WTC11 (cell line): ENCODE measurements around the gene AMBP. TPM values are rescaled to one million over a fixed set of nuclear protein-coding genes. Genes with fewer than 3 reads are reported as not detected.

Experiments used
- ATAC-seq: fragments of 200-7000 bp; cut with Tn5 transposase; 2 replicates; pipeline ENCODE4 v1.10.0; 2021; ENCODE audit warnings: mild to moderate bottlenecking, moderate library complexity
- CTCF ChIA-PET: fragments of 300-600 bp; sonication (Branson Sonifier 250); formaldehyde crosslinking; loops from one replicate; lab custom pipeline; 2021; ENCODE audit warnings: antibody characterized with exemption; lab: Charles Lee
- POLR2A ChIA-PET: fragments of 350-600 bp; sonication (Branson Sonifier 250); formaldehyde crosslinking; loops from one replicate; lab custom pipeline; 2021; ENCODE audit warnings: antibody characterized with exemption; lab: Charles Lee
- DNase-seq: peaks from one replicate; pipeline ENCODE4 v3.0.0; 2021; ENCODE audit warnings: low spot score
- H3K27ac Mint-ChIP-seq: 2 replicates; pipeline ENCODE4 v1.8.0; 2021; ENCODE audit warnings: mixed read lengths
- H3K27me3 Mint-ChIP-seq: 2 replicates; pipeline ENCODE4 v1.8.0; 2021; ENCODE audit warnings: low read depth, mild to moderate bottlenecking, moderate library complexity, mixed read lengths
- H3K36me3 Mint-ChIP-seq: 2 replicates; pipeline ENCODE4 v1.8.0; 2021; ENCODE audit warnings: mixed read lengths
- H3K4me1 Mint-ChIP-seq: 2 replicates; pipeline ENCODE4 v1.8.0; 2022; ENCODE audit warnings: mixed read lengths
- H3K4me3 Mint-ChIP-seq: 2 replicates; pipeline ENCODE4 v1.8.0; 2021; ENCODE audit warnings: mild to moderate bottlenecking, moderate library complexity, mixed read lengths
- H3K9me3 Mint-ChIP-seq: 2 replicates; pipeline ENCODE4 v1.8.0; 2021; ENCODE audit warnings: mixed read lengths
- AFF4 ChIP-seq: sonication (generic); formaldehyde crosslinking; IDR thresholded peaks from 2 replicates; pipeline ENCODE4 v1.8.1; 2023; ENCODE audit warnings: mild to moderate bottlenecking, missing genetic modification reagents, borderline replicate concordance
- GTF2I ChIP-seq: fragments of 250-450 bp; sonication (Bioruptor Pico); conservative IDR thresholded peaks from 2 replicates; pipeline ENCODE4 v1.4.0; 2021; ENCODE audit warnings: mild to moderate bottlenecking
- KAT7 ChIP-seq: sonication (generic); formaldehyde crosslinking; IDR thresholded peaks from 2 replicates; pipeline ENCODE4 v1.8.1; 2023; ENCODE audit warnings: missing genetic modification reagents, mild to moderate bottlenecking, borderline replicate concordance
- MYBL2 ChIP-seq: sonication (generic); formaldehyde crosslinking; IDR thresholded peaks from 2 replicates; pipeline ENCODE4 v1.8.1; 2023; ENCODE audit warnings: mild to moderate bottlenecking, moderate library complexity, missing genetic modification reagents
- RELA ChIP-seq: sonication (generic); formaldehyde crosslinking; IDR thresholded peaks from 2 replicates; pipeline ENCODE4 v1.8.1; 2022; ENCODE audit warnings: missing genetic modification reagents, mild to moderate bottlenecking, borderline replicate concordance
- TCF7 ChIP-seq: sonication (generic); formaldehyde crosslinking; IDR thresholded peaks from 2 replicates; pipeline ENCODE4 v1.8.0; 2022; ENCODE audit warnings: mild to moderate bottlenecking, low read depth, missing genetic modification reagents, moderate library complexity
- TP53 ChIP-seq: sonication (generic); formaldehyde crosslinking; IDR thresholded peaks from 2 replicates; pipeline ENCODE4 v1.8.1; 2023; ENCODE audit warnings: mild to moderate bottlenecking, missing genetic modification reagents
- ZNF423 ChIP-seq: fragments of 250-450 bp; sonication (Bioruptor Pico); IDR thresholded peaks from 2 replicates; pipeline ENCODE4 v2.1.2; 2022; ENCODE audit warnings: mild to moderate bottlenecking, moderate library complexity
- total RNA-seq: library from RNA; stranded (reverse); gene quantifications from 3 replicates; pipeline ENCODE4 v1.2.3, GENCODE V29; 2021
- TF ChIP-seq, protein P1 (sequence below): fragments of 250-450 bp; sonication (Bioruptor Pico); IDR thresholded peaks from 2 replicates; pipeline ENCODE4 v1.8.0; 2021; ENCODE audit warnings: mild to moderate bottlenecking
- TF ChIP-seq, protein P2 (sequence below): sonication (generic); formaldehyde crosslinking; IDR thresholded peaks from 2 replicates; pipeline ENCODE4 v1.8.1; 2023; ENCODE audit warnings: mild to moderate bottlenecking, missing genetic modification reagents
- TF ChIP-seq, protein P3 (sequence below): sonication (generic); formaldehyde crosslinking; IDR thresholded peaks from 2 replicates; pipeline ENCODE4 v1.8.0; 2023; ENCODE audit warnings: missing genetic modification reagents, mild to moderate bottlenecking, borderline replicate concordance

Gene AMBP
- total RNA-seq, 1 experiment from 2014 or later = 3.3 TPM

GRCh38 chr9:114039484-114039883 lies 38.6 kb downstream of the AMBP start:
- H3K4me1 Mint-ChIP-seq = peaks cover 14% of the 10 kb centered on the region
- no peak overlapping the region for H3K4me3 Mint-ChIP-seq
- TF ChIP-seq, protein P1, sequence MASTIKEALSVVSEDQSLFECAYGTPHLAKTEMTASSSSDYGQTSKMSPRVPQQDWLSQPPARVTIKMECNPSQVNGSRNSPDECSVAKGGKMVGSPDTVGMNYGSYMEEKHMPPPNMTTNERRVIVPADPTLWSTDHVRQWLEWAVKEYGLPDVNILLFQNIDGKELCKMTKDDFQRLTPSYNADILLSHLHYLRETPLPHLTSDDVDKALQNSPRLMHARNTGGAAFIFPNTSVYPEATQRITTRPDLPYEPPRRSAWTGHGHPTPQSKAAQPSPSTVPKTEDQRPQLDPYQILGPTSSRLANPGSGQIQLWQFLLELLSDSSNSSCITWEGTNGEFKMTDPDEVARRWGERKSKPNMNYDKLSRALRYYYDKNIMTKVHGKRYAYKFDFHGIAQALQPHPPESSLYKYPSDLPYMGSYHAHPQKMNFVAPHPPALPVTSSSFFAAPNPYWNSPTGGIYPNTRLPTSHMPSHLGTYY (CRISPR knock-in tag) = no peak
- TF ChIP-seq, protein P2, sequence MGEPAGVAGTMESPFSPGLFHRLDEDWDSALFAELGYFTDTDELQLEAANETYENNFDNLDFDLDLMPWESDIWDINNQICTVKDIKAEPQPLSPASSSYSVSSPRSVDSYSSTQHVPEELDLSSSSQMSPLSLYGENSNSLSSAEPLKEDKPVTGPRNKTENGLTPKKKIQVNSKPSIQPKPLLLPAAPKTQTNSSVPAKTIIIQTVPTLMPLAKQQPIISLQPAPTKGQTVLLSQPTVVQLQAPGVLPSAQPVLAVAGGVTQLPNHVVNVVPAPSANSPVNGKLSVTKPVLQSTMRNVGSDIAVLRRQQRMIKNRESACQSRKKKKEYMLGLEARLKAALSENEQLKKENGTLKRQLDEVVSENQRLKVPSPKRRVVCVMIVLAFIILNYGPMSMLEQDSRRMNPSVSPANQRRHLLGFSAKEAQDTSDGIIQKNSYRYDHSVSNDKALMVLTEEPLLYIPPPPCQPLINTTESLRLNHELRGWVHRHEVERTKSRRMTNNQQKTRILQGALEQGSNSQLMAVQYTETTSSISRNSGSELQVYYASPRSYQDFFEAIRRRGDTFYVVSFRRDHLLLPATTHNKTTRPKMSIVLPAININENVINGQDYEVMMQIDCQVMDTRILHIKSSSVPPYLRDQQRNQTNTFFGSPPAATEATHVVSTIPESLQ (CRISPR knock-in tag) = no peak
- TF ChIP-seq MYBL2 (no peak), TP53 (CRISPR knock-in tag) (no peak)
- no peak for DNase-seq
- H3K27ac Mint-ChIP-seq = no peak overlapping the region
- CTCF ChIA-PET = interaction anchor here (0.6 to 2.3 kb wide), 5 partner anchors 8 to 251 kb away, joined by 3 to 13 read pairs (median 4); no protein-coding TSS in a partner anchor
- peaks cover 19% of the 10 kb centered on the region for H3K36me3 Mint-ChIP-seq
- no peak for ATAC-seq
- POLR2A ChIA-PET = no interaction called here
- no peaks in the 10 kb centered on the region for H3K9me3 Mint-ChIP-seq
- H3K27me3 Mint-ChIP-seq = no peaks in the 10 kb centered on the region

DNA sequence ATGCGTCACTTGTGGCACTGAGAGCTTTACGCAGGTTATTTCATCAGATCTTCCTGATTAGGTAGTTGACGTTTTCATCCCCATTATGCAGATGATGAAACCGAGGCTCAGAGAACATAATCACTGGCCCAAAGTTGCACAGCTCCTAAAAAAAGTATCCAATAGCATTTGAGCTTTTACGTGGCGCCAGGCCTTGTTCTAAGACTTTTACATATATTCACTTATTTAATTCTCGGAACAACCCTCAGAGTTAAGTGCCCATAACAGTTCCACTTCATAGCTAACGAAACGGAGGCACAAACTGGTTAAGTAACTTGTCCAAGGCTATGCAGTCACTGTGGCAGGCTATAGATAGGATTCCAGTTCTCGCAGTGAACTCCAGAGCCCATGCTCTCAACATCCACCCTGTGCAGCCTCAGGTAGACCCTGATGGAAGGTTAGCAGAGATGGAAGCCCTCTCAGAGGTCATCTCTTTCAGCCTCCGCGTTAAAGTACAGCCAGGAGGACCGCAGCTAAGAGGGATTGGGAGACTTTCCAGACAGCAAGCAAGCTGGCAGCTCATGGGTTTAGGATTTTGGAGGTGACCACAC lies 39.3 kb downstream of the AMBP start:
- H3K4me1 Mint-ChIP-seq = peaks cover 14% of the 10 kb centered on the region
- no peak overlapping the region for H3K4me3 Mint-ChIP-seq
- peaks cover 19% of the 10 kb centered on the region for H3K36me3 Mint-ChIP-seq
- 0 out of 2 replicates have a peak, but pooled peaks have one; percentile 8 for TF ChIP-seq GTF2I
- TF ChIP-seq KAT7 (CRISPR knock-in tag) = no peak
- TF ChIP-seq, protein P3, sequence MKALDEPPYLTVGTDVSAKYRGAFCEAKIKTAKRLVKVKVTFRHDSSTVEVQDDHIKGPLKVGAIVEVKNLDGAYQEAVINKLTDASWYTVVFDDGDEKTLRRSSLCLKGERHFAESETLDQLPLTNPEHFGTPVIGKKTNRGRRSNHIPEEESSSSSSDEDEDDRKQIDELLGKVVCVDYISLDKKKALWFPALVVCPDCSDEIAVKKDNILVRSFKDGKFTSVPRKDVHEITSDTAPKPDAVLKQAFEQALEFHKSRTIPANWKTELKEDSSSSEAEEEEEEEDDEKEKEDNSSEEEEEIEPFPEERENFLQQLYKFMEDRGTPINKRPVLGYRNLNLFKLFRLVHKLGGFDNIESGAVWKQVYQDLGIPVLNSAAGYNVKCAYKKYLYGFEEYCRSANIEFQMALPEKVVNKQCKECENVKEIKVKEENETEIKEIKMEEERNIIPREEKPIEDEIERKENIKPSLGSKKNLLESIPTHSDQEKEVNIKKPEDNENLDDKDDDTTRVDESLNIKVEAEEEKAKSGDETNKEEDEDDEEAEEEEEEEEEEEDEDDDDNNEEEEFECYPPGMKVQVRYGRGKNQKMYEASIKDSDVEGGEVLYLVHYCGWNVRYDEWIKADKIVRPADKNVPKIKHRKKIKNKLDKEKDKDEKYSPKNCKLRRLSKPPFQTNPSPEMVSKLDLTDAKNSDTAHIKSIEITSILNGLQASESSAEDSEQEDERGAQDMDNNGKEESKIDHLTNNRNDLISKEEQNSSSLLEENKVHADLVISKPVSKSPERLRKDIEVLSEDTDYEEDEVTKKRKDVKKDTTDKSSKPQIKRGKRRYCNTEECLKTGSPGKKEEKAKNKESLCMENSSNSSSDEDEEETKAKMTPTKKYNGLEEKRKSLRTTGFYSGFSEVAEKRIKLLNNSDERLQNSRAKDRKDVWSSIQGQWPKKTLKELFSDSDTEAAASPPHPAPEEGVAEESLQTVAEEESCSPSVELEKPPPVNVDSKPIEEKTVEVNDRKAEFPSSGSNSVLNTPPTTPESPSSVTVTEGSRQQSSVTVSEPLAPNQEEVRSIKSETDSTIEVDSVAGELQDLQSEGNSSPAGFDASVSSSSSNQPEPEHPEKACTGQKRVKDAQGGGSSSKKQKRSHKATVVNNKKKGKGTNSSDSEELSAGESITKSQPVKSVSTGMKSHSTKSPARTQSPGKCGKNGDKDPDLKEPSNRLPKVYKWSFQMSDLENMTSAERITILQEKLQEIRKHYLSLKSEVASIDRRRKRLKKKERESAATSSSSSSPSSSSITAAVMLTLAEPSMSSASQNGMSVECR (CRISPR knock-in tag) = no peak
- no peaks in the 10 kb centered on the region for H3K27me3 Mint-ChIP-seq
- DNase-seq (no peak), ATAC-seq (no peak)
- H3K27ac Mint-ChIP-seq = no peak overlapping the region
- ChIA-PET CTCF (interaction anchor here (0.6 to 2.3 kb wide), 7 partner anchors 9 to 252 kb away, joined by 3 to 13 read pairs (median 4); no protein-coding TSS in a partner anchor), POLR2A (no interaction called here)
- H3K9me3 Mint-ChIP-seq = no peaks in the 10 kb centered on the region

GRCh38 chr9:114037961-114038723 lies 40.0 kb downstream of the AMBP start:
- peak; percentile 64 for DNase-seq
- H3K27ac Mint-ChIP-seq = 0 out of 2 replicates have a peak overlapping the region, but pooled peaks have one; percentile 23

More at GRCh38 chr9:114037961-114038723, 40.0 kb downstream of the AMBP start:
- CTCF ChIA-PET = interaction anchor here (0.5 to 2.3 kb wide), 8 partner anchors 9 to 301 kb away, joined by 3 to 13 read pairs (median 5); no protein-coding TSS in a partner anchor
- peak; percentile 92 for ATAC-seq
- no peaks in the 10 kb centered on the region for H3K27me3 Mint-ChIP-seq
- peaks cover 14% of the 10 kb centered on the region for H3K4me1 Mint-ChIP-seq
- H3K4me3 Mint-ChIP-seq = no peak overlapping the region
- TF ChIP-seq ZNF423 (CRISPR knock-in tag) (0 out of 2 replicates have a peak, but pooled peaks have one; percentile 8), TCF7 (CRISPR knock-in tag) (no peak), RELA (CRISPR knock-in tag) (no peak), AFF4 (no peak)
- TF ChIP-seq, all 79 proteins: peak for 1
- H3K9me3 Mint-ChIP-seq = no peaks in the 10 kb centered on the region
- H3K36me3 Mint-ChIP-seq = peaks cover 19% of the 10 kb centered on the region
- POLR2A ChIA-PET = no interaction called here
